HT-29 (cell line): ENCODE measurements around the gene RAB1B. TPM values are rescaled to one million over a fixed set of nuclear protein-coding genes. Genes with fewer than 3 reads are reported as not detected.

Experiments
- DNase-seq: peaks from one replicate; pipeline ENCODE4 v3.0.0-alpha.2; 2015; ENCODE audit warnings: low spot score
- total RNA-seq: library from RNA; depleted of rRNA; stranded (reverse); fragments of >200 nt; shearing (Covaris generic); gene quantifications from 2 replicates; pipeline ENCODE4 v1.2.3, GENCODE V29; 2014; rRNA removed

The RAB1B gene
- total RNA-seq, 1 experiment from 2014 or later: 357 TPM

DNA sequence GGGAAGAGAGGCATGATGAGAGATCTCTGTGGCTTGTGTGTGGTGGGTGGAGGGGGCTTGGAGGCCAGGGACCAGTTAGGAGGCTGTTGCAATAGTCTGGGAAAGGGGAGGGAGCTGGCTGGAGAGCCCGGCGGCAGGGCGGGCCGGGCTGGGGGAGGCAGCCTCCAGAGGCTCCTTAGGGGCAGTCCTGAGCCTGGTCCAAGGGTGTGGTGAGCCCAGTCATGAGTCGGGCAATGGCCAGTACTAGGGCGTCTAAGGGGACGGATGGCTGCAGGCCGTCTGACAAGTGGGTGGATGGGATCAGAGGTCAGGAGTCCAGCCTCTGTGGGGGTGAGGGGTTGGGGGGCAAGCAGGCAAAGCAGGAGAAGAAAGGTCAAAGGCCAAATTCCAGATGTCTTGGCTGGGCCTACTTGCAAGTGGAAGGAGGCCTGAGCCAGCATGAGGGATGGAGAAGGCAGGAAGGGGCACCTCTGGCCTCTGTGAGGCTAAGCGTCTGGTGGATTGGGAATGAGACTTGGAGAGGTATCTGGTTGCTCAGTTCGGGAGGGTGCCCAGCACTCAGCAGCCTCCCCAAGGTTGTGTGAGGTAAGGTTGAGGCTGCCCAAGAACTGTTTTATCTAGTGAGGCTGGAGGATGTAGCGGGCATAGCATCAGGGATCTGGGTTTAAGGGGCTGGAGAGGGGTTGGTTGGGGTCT is 54.4 kb downstream of the RAB1B start:
- DNase-seq: no peak

DNA sequence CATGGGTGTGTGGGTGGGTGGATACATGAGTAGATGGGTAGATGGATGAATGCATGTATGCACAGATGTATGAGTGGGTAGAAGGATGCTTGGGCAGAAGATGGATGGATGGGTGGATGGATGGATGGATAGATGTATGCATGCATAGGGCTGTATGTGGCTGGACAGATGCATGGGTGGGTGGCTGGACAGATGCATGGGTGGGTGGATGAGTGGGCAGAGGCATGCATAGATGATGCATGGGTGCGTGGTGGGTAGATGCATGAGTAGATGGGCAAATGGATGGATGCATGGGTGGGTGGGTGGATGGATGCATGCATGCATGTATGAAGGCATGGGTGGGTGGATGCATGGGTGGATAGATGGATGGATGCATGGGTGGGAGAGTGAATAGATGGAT is 55.2 kb downstream of the RAB1B start:
- DNase-seq: no peak

- DNase-seq: no peak
Observed at GRCh38 chr11:66324664-66325063, 56.2 kb downstream of the RAB1B start.

DNA sequence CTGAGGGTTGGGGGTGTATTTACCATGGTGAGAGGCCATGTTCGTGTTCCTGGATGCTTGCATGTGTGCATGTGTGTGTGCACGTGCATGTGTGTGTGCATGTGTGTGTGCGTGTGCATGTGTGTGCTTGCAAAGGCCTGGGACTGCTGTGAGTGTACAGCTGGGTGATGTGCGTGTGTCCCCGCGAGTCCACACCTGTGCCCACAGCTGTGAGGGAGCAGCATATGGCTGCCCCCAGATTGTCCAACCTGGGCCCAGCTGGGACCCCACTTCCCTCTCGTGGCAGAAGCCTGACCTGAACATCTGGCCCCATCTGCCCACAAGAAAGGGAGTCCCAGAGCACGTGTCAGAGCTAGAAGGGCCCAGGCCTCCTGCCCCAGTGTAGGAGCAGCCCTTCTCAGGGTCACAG is 56.8 kb downstream of the RAB1B start:
- no peak for DNase-seq

GRCh38 chr11:66326261-66327111 is 58.0 kb downstream of the RAB1B start:
- DNase-seq: no peak

Other genes starting within 250 kb of the RAB1B start
- gene CATSPER1, start 242.2 kb upstream of the RAB1B start, total RNA-seq: 0.13 and 0.44 TPM in 2 replicates
- not detected in 2 replicates for gene GAL3ST3, start 219.5 kb upstream of the RAB1B start, total RNA-seq
- gene SF3B2, start 216.3 kb upstream of the RAB1B start, total RNA-seq: 209 and 210 TPM in 2 replicates
- gene PACS1, start 198.4 kb upstream of the RAB1B start, total RNA-seq: 13.8 and 23.1 TPM in 2 replicates
- 14.4 and 17.8 TPM in 2 replicates for gene KLC2, start 10.9 kb upstream of the RAB1B start, total RNA-seq
- gene CNIH2, start 9.5 kb downstream of the RAB1B start, total RNA-seq: 0.21 and 0.99 TPM in 2 replicates
- 286 and 299 TPM in 2 replicates for gene YIF1A, start 20.5 kb downstream of the RAB1B start, total RNA-seq
- 0.05 and 0.08 TPM in 2 replicates for gene TMEM151A, start 23.3 kb downstream of the RAB1B start, total RNA-seq
- not detected in 2 replicates for gene CD248, start 48.4 kb downstream of the RAB1B start, total RNA-seq
- gene RIN1, start 67.8 kb downstream of the RAB1B start, total RNA-seq: 18.8 and 21.0 TPM in 2 replicates
- gene BRMS1, start 76.5 kb downstream of the RAB1B start, total RNA-seq: 74.9 and 92.2 TPM in 2 replicates
- 26.8 and 30.5 TPM in 2 replicates for gene B4GAT1, start 79.0 kb downstream of the RAB1B start, total RNA-seq
- 40.3 and 44.9 TPM in 2 replicates for gene SLC29A2, start 103.1 kb downstream of the RAB1B start, total RNA-seq
- not detected in 2 replicates for gene NPAS4, start 152.4 kb downstream of the RAB1B start, total RNA-seq
- gene MRPL11, start 170.2 kb downstream of the RAB1B start, total RNA-seq: 122 and 128 TPM in 2 replicates
- gene PELI3, start 198.3 kb downstream of the RAB1B start, total RNA-seq: 15.9 and 17.9 TPM in 2 replicates
- gene DPP3, start 211.8 kb downstream of the RAB1B start, total RNA-seq: 210 and 224 TPM in 2 replicates
- gene BBS1, start 242.0 kb downstream of the RAB1B start, total RNA-seq: 39.7 and 41.4 TPM in 2 replicates